BE2C (cell line): ENCODE results near the gene AXIN1.
"Not testable (repeated sequence)": the region's sequence is repeated elsewhere in the genome, so short reads cannot be mapped to it uniquely, and the experiment has no call there.

Experiments used
- DNase-seq: peaks from one replicate; pipeline ENCODE4 v3.0.0-alpha.2; 2020
- H3K27me3 ChIP-seq: fragments of 250-450 bp; sonication (Bioruptor Pico); 2 replicates; pipeline ENCODE4 v1.5.1; 2020; ENCODE audit warnings: mild to moderate bottlenecking
- H3K36me3 ChIP-seq: fragments of 250-450 bp; sonication (Bioruptor Pico); 2 replicates; pipeline ENCODE4 v1.5.1; 2020; ENCODE audit warnings: mild to moderate bottlenecking
- H3K4me1 ChIP-seq: fragments of 250-450 bp; sonication (Bioruptor Pico); 2 replicates; pipeline ENCODE4 v1.5.1; 2020
- H3K4me3 ChIP-seq: 2 replicates; pipeline ENCODE4 v1.5.1; 2011; ENCODE audit warnings: low read depth, low read length
- H3K9me3 ChIP-seq: fragments of 250-450 bp; sonication (Bioruptor Pico); 2 replicates; pipeline ENCODE4 v1.5.1; 2020
- TF ChIP-seq, protein P1 (sequence below): IDR thresholded peaks from 2 replicates; pipeline ENCODE4 v1.5.1; 2012; ENCODE audit warnings: mild to moderate bottlenecking, low read depth, low read length

AXIN1 gene

GRCh38 chr16:350203-350602 lies 2.3 kb downstream of the AXIN1 start:
- H3K4me1 ChIP-seq, result no peaks in the 10 kb centered on the region
- H3K4me3 ChIP-seq, result no peak overlapping the region
- TF ChIP-seq, protein P1, sequence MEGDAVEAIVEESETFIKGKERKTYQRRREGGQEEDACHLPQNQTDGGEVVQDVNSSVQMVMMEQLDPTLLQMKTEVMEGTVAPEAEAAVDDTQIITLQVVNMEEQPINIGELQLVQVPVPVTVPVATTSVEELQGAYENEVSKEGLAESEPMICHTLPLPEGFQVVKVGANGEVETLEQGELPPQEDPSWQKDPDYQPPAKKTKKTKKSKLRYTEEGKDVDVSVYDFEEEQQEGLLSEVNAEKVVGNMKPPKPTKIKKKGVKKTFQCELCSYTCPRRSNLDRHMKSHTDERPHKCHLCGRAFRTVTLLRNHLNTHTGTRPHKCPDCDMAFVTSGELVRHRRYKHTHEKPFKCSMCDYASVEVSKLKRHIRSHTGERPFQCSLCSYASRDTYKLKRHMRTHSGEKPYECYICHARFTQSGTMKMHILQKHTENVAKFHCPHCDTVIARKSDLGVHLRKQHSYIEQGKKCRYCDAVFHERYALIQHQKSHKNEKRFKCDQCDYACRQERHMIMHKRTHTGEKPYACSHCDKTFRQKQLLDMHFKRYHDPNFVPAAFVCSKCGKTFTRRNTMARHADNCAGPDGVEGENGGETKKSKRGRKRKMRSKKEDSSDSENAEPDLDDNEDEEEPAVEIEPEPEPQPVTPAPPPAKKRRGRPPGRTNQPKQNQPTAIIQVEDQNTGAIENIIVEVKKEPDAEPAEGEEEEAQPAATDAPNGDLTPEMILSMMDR, result no peak
- no peaks in the 10 kb centered on the region for H3K27me3 ChIP-seq
- DNase-seq, result no peak
- no peaks in the 10 kb centered on the region for H3K9me3 ChIP-seq
- peaks cover 13% of the 10 kb centered on the region for H3K36me3 ChIP-seq

DNA sequence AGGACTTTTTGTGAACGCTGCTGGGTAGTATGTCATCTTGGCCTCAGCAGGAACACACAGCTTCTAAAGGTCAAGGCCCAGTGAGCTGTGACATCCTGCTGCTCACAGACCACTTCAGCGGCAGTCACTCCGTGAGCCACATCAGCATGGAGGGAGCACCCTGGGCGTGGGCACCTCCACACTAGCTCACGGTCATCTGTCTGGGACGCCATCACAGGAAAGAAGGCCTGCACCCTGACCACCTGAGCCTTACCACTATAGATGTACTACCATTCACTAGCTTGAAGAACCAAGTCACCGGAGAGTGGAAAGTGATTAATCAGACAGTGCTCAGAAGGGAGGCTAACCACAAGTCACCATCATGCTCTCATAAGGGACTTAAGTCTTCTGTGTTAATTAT lies 3.3 kb downstream of the AXIN1 start:
- H3K4me1 ChIP-seq, result no peaks in the 10 kb centered on the region
- peaks cover 17% of the 10 kb centered on the region for H3K36me3 ChIP-seq
- DNase-seq, result no peak
- TF ChIP-seq, protein P1, result no peak
- H3K27me3 ChIP-seq, result no peaks in the 10 kb centered on the region
- H3K4me3 ChIP-seq, result no peak overlapping the region
- no peaks in the 10 kb centered on the region for H3K9me3 ChIP-seq

DNA sequence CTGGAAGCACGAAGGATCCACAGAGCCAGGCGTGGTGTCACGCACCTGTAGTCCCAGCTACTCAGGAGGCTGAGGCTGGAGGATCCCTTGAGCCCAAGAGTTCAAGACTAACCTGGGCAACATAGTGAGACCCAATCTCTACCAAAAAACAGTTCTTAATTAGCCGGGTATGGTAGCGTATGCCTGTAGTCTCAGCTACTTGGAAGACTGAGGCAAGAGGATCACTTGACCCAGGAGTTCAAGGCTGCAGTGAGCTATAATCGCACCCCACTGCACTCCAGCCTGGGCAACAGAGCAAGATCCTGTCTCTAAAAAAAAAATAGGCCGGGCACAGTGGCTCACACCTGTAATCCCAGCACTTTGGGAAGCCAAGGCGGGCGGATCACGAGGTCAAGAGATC lies 4.0 kb downstream of the AXIN1 start:
- H3K9me3 ChIP-seq, H3K4me3 ChIP-seq, H3K4me1 ChIP-seq, H3K27me3 ChIP-seq, DNase-seq: not testable (repeated sequence)
- H3K36me3 ChIP-seq, result peaks cover 17% of the 10 kb centered on the region

DNA sequence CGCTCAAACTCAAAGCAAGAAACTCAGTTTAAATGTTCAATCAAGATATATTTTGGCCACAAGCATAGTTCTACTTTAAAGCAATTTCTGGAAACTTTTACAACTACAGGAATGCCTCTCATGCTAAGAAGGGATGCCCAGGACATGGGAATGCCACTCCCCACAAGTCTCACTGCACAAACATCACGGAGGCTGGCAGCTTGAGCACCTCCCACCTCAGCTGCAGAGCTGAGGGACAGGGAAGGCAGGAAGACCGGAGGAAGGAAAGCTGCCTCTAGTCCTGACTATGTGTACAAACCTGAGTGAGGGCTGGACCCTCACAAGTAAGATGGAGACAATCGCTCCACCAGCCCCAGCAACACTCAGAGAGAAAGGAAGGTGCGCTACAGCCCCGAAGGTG lies 5.3 kb downstream of the AXIN1 start:
- Histone ChIP-seq H3K27me3 (no peaks in the 10 kb centered on the region), H3K9me3 (no peaks in the 10 kb centered on the region), H3K36me3 (peaks cover 24% of the 10 kb centered on the region), H3K4me3 (no peak overlapping the region), H3K4me1 (no peaks in the 10 kb centered on the region)
- DNase-seq, result no peak
- TF ChIP-seq, protein P1, result no peak

DNA sequence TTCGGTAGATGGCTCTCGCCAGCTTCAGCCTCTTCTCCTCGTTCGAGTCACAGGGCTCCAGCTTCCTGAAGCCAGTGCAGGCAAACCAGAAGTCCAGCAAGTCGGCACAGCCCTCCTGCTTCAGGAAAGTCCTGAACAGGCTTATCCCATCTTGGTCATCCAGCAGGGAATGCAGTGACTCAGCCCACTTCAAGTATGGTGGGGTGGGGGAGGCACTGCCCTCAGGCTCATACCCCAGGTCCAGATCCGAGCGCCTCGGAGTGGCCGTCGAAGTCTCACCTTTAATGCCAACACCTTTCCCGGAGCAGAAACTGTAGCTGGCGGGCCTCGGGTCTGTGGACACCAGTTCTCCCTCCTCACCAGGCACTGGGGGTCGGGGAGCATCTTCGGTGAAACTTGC lies 5.9 kb downstream of the AXIN1 start:
- no peak for DNase-seq
- Histone ChIP-seq H3K36me3 (peaks cover 26% of the 10 kb centered on the region), H3K4me1 (no peaks in the 10 kb centered on the region), H3K27me3 (no peaks in the 10 kb centered on the region), H3K9me3 (no peaks in the 10 kb centered on the region), H3K4me3 (no peak overlapping the region)
- TF ChIP-seq, protein P1, result no peak

GRCh38 chr16:345772-346171 lies 6.8 kb downstream of the AXIN1 start:
- TF ChIP-seq, protein P1, result no peak
- H3K4me3 ChIP-seq, result no peak overlapping the region
- no peaks in the 10 kb centered on the region for H3K27me3 ChIP-seq
- no peaks in the 10 kb centered on the region for H3K4me1 ChIP-seq
- H3K9me3 ChIP-seq, result no peaks in the 10 kb centered on the region
- DNase-seq, result no peak
- H3K36me3 ChIP-seq, result peaks cover 26% of the 10 kb centered on the region
